Spleen (tissue), 7 donors: ENCODE measurements around the gene RAB44.

Source experiments
- CTCF ChIP-seq, 11 experiments: fragments of 200-600 bp in 7 of 11; fragments of 450-650 bp in 4 of 11; sonication (generic) in 4 of 11; IDR thresholded peaks in 8 of 11; conservative IDR thresholded peaks in 3 of 11; 1 replicate in 7 of 11; 2 replicates in 4 of 11; pipeline versions ENCODE4 v1.4.0 to v1.8.0; 2016 to 2021; ENCODE audit warnings: antibody characterized with exemption in 11 of 11, inconsistent platforms in 4 of 11, mild to moderate bottlenecking in 1 of 11
- POLR2A ChIP-seq, 3 donors: fragments of 450-650 bp; IDR thresholded peaks; one replicate each; pipeline ENCODE4 v1.5.1; 2017; ENCODE audit warnings: antibody characterized with exemption in 3 of 3, mild to moderate bottlenecking in 1 of 3
- POLR2AphosphoS5 ChIP-seq, 3 donors: sonication (generic); formaldehyde crosslinking; IDR thresholded peaks; one replicate each; pipeline ENCODE4 v1.5.1; 2017; ENCODE audit warnings: antibody characterized with exemption in 3 of 3
- donor health status: DM: no; HTN: no; CAD: no; lungs with moderate emphysema.
- donor health status: DM: no; HTN: no; CAD: no.
- donor health status: DM: no; HTN: no; CAD: no.

DNA sequence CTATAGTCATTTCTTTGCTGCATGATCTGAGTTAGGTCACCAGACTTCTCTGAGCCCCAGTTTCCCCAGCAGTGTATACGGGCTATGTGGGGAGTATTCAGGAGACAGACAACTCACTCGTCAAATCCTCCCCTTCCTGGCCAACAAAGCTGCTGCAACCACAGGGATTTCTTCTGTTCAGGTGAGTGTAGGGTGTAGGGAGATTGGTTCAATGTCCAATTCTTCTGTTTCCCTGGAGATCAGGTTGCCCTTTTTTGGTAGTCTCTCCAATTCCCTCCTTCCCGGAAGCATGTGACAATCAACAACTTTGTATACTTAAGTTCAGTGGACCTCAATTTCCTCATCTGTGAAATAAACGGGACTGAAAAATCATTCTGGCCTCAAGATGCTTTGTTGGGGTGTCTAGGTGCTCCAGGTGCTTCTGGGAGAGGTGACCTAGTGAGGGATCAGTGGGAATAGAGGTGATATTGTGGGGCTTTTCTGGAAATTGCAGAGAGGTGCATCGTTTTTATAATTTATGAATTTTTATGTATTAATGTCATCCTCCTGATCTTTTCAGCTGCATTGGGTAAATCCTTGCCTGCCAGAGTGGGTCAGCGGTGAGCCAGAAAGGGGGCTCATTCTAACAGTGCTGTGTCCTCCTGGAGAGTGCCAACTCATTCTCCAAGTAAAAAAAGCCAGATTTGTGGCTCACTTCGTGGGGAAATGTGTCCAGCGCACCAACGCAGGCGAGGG, 19.7 kb upstream of the RAB44 start:
- TF ChIP-seq CTCF (IDR thresholded peaks at IDR 0.05 in 8 of 11, conservative IDR thresholded peaks at IDR 0.05 in 3 of 11) (no peak), POLR2A (IDR thresholded peaks at IDR 0.05) (no peak), POLR2AphosphoS5 (IDR thresholded peaks at IDR 0.05) (no peak)
